ENCODE results near the gene NLRC3. TPM values are rescaled to one million over a fixed set of nuclear protein-coding genes. Genes with fewer than 3 reads are reported as not detected.
"Not testable (repeated sequence)": the region's sequence is repeated elsewhere in the genome, so short reads cannot be mapped to it uniquely, and the experiment has no call there.

NLRC3 gene
- polyA plus RNA-seq, 3 donors, result 1.2 to 2.5 (median 2.4) TPM

- DNase-seq, result no peak
These were observed 61.3 kb downstream of the NLRC3 start for GRCh38 chr16:3515897-3516296.

DNA sequence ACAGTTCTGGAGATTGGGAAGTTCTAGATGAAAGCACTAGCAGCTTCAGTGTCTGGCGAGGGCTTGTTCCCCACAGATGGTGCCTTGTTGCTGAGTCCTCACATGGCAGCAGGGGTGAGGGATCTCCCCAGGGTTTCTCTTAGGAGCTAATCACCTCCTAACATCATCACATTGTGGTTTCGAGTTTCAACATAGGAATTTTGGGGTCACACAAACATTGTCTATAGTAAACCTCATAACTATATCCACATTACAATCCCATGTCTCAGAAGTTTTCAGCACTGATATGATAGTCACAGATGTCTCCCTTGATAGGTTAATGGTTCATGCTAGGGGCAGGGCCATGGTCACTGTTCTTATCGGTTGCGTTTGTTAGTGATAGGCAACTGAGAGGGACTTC lies 62.6 kb downstream of the NLRC3 start:
- no peak for DNase-seq

- no peak for DNase-seq
These were observed 63.2 kb downstream of the NLRC3 start for GRCh38 chr16:3513892-3514583.

GRCh38 chr16:3511286-3512180 lies 65.7 kb downstream of the NLRC3 start:
- DNase-seq, result no peak

GRCh38 chr16:3510416-3510815 lies 66.8 kb downstream of the NLRC3 start:
- no peak for DNase-seq

GRCh38 chr16:3509470-3509928 lies 67.7 kb downstream of the NLRC3 start:
- no peak for DNase-seq

DNA sequence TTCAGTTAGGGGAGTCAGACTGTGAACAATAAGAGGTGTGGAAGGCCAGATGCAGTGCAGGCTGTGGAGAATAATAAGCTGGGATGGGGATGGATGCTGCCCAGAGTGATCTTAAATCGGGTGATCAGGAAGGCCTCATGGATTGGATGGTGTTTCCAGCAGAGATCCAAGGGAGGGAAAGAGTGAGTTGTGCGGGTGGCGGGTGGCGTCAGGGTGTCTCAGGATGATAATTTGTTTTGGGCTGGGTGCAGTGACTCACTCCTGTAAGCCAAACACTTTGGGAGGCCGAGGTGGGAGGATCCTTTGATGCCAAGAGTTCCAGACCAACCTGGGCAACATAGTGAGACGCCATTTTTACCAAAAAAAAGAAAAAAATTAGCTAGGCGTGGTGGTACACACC lies 68.5 kb downstream of the NLRC3 start:
- no peak for DNase-seq

DNA sequence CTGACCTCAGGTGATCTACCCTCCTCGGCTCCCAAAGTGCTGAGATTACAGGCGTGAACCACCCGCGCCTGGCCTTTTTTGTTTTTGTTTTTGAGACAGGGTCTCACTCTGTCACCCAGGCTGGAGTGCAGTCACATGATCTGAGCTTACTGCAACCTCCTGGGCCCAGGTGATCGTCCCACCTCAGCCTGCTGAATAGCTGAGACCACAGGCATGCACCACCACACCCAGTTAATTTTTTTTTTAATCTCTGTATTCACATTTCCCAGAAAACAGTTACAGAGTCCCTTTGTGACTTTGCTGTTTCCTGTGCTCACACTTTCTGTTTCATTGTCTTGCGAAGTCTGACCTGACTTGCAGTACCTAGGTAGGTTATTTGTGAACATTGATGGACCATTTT lies 73.7 kb downstream of the NLRC3 start:
- DNase-seq, result no peak

DNA sequence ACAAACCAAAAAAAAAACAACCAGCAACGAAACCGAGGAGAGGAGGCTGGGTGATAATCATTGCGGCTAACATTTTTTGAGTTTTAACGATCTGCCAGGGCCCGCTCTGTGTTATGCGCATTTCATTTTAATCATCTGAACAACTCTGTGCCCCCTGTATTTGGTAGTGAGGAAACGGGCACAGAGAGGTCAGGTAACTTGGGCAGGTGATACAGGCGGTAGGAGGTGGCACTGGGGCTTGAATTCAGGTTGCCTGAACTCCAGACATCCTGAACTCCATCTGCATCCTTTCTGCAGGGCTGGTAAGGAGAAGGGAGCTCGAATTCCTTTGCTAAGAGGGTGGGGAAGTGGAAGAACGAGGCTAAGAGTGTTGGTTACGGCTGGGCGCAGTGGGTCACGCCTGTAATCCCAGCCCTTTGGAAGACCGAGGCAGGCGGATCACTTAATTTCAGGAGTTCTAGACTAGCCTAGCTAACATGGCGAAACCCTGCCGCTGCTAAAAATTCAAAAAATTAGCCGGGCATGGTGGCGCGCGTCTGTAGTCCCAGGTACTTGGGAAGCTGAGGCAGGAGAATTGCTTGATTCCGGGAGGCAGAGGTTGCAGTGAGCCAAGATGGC lies 75.3 kb downstream of the NLRC3 start:
- no peak for DNase-seq

- DNase-seq, result not testable (repeated sequence)
These were observed 75.8 kb downstream of the NLRC3 start for GRCh38 chr16:3501412-3501761.

DNA sequence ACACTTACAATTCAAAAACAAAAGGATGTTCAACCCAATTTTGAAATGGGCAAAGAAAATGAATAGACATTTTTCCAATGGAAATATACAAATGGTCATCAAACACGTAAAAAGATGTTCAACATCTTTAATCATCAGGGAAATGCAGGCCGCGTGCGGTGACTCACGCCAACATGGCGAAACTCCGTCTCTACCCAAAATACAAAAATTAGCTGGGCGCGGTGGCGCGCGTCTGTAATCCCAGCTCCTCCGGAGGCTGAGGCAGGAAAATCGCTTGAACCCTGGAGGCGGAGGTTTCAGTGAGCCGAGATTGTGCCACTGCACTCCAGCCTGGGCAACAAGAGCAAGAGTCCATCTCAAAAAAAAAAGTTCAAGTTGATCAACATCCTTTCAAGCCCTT lies 78.2 kb downstream of the NLRC3 start:
- DNase-seq, result no peak

GRCh38 chr16:3497771-3498170 lies 79.4 kb downstream of the NLRC3 start:
- DNase-seq, result no peak

GRCh38 chr16:3496386-3496785 lies 80.8 kb downstream of the NLRC3 start:
- DNase-seq, result no peak

DNA sequence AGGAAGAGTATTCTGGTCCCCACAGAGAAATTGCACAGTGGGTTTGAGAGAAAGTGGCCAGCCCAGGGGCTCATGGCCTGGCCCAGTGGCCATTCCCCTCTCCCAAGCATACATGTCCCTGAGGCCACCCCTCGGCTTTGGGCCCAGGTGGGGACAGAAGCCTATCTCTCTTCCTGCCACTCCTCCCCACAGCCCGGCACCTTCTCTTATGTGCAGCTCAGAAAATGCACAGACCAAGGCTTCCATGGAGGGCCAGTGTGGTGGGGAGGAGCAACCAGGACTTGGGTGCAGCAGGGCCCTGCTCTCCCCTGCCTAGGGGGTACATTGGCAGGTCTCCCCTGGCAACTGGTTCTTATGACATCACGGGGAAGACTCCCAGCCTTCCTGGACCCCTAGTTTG lies 82.0 kb downstream of the NLRC3 start, which contains the start of gene C16orf90:
TSS of gene C16orf90 (minus strand) at position 314 of the 400 bp plus-strand sequence. CDS start at position 246, 68 bp downstream.
- DNase-seq, result no peak

- DNase-seq, result no peak
These were observed 82.7 kb downstream of the NLRC3 start for GRCh38 chr16:3494386-3494973.

DNA sequence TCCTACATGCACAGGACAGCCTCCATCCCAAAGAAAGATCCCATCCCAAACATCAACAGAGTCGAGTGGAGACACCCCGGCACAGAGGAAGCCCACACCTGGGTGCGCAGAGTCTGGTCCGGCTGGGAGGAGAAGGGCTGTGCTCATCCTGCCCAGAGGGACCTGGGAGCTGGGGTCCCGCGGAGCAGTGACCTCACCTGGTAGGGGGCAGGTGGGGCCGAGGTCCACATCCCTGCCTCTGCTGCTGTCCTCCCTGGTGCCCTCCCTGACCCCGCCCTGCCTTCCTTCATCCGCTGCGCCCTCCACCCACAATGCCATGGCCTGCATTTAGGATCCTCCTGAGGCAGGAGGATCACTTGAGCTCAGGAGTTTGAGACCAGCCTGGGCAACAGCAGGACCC lies 84.8 kb downstream of the NLRC3 start:
- DNase-seq, result no peak

- DNase-seq, result no peak
These were observed 86.1 kb downstream of the NLRC3 start for GRCh38 chr16:3490911-3491629.

Measured in renal pelvis (tissue), 4 donors.